Limb (tissue), 2 donors: ENCODE data around the gene FOXD4L3.
"Not testable (repeated sequence)": the region's sequence is repeated elsewhere in the genome, so short reads cannot be mapped to it uniquely, and the experiment has no call there.

Source experiments
- DNase-seq, 2 donors: peaks; one replicate each; pipeline ENCODE4 v3.0.0-alpha.2; 2016; ENCODE audit errors: extremely low spot score in 2 of 2

FOXD4L3 gene

GRCh38 chr9:68343992-68344391, 41.3 kb downstream of the FOXD4L3 start:
- DNase-seq, result not testable (repeated sequence)

GRCh38 chr9:68351689-68352088, 49.0 kb downstream of the FOXD4L3 start:
- not testable (repeated sequence) for DNase-seq
